HCT116 (cell line): Measurements from ENCODE around the gene RALGPS1.

ENCODE experiments used
- ATF3 ChIP-seq: IDR thresholded peaks from 2 replicates; pipeline ENCODE4 v1.6.1; 2012
- CEBPB ChIP-seq: IDR thresholded peaks from 2 replicates; pipeline ENCODE4 v1.6.1; 2012; ENCODE audit warnings: low read depth
- CTCF ChIP-seq, 3 experiments: fragments of 200-600 bp in 1 of 3; sonication (generic) in 1 of 3; IDR thresholded peaks in 2 of 3; conservative IDR thresholded peaks in 1 of 3; 2 replicates each; pipeline ENCODE4 v1.5.1; 2012 to 2017; ENCODE audit warnings: low read depth in 2 of 3, low read length in 2 of 3, antibody characterized with exemption in 1 of 3, borderline replicate concordance in 1 of 3, control low read depth in 1 of 3, mild to moderate bottlenecking in 1 of 3, mixed read lengths in 1 of 3, mixed run types in 1 of 3, moderate library complexity in 1 of 3; ENCODE audit not compliant: insufficient read depth in 1 of 3
- EZH2 ChIP-seq: fragments of 200-600 bp; sonication (generic); IDR thresholded peaks from 2 replicates; pipeline ENCODE4 v1.6.1; 2017; ENCODE audit warnings: antibody characterized with exemption, mixed run types
- EZH2phosphoT487 ChIP-seq: fragments of 200-600 bp; IDR thresholded peaks from 2 replicates; pipeline ENCODE4 v1.6.1; 2018; ENCODE audit warnings: antibody characterized with exemption, borderline replicate concordance
- JUND ChIP-seq: IDR thresholded peaks from 2 replicates; pipeline ENCODE4 v1.6.1; 2012
- MAX ChIP-seq: IDR thresholded peaks from 2 replicates; pipeline ENCODE4 v1.6.1; 2012
- POLR2A ChIP-seq: IDR thresholded peaks from 2 replicates; pipeline ENCODE4 v1.7.0; 2011; ENCODE audit warnings: borderline replicate concordance; ENCODE audit not compliant: insufficient read depth, insufficient read length; ENCODE audit errors: extremely low read depth
- POLR2AphosphoS5 ChIP-seq: IDR thresholded peaks from 2 replicates; pipeline ENCODE4 v1.6.1; 2011; ENCODE audit warnings: mild to moderate bottlenecking, low read depth, low read length, moderate library complexity
- RAD21 ChIP-seq: IDR thresholded peaks from 2 replicates; pipeline ENCODE4 v1.6.1; 2012; ENCODE audit warnings: low read depth, mild to moderate bottlenecking
- REST ChIP-seq: IDR thresholded peaks from 2 replicates; pipeline ENCODE4 v1.6.1; 2012; ENCODE audit warnings: low read depth
- SP1 ChIP-seq: IDR thresholded peaks from 2 replicates; pipeline ENCODE4 v1.6.1; 2012; ENCODE audit warnings: low read depth
- YY1 ChIP-seq: IDR thresholded peaks from 2 replicates; pipeline ENCODE4 v1.6.1; 2011; ENCODE audit warnings: low read length, low read depth, moderate library complexity, mild to moderate bottlenecking; ENCODE audit not compliant: insufficient replicate concordance; ENCODE audit errors: extremely low read depth
- ZNF274 ChIP-seq: fragments of 200-500 bp; sonication (Bioruptor generic); IDR thresholded peaks from 2 replicates; pipeline ENCODE4 v1.6.1; 2014; ENCODE audit warnings: mild to moderate bottlenecking, low read depth, low read length, inconsistent platforms

GRCh38 chr9:127232833-127233549, 318.4 kb downstream of the RALGPS1 start:
- TF ChIP-seq POLR2A: no peak
- no peak for TF ChIP-seq CTCF (IDR thresholded peaks at IDR 0.05 in 2 of 3, conservative IDR thresholded peaks at IDR 0.05 in 1 of 3; ENCODE audit: borderline replicate concordance in 1 of 3, insufficient read depth in 1 of 3, low read depth in 2 of 3, low read length in 2 of 3)
- TF ChIP-seq CEBPB: no peak
- no peak for TF ChIP-seq JUND
- no peak for TF ChIP-seq ZNF274
- no peak for TF ChIP-seq REST
- no peak for TF ChIP-seq ATF3
- TF ChIP-seq RAD21: no peak
- TF ChIP-seq POLR2AphosphoS5: no peak
- no peak for TF ChIP-seq MAX
- no peak for TF ChIP-seq SP1
- no peak for TF ChIP-seq YY1
- no peak for TF ChIP-seq EZH2
- TF ChIP-seq EZH2phosphoT487: no peak
